HEK293 (cell line): ENCODE results near the gene ARGLU1.

ENCODE experiments used
- CTCF ChIA-PET: fragments of 350-600 bp; formaldehyde crosslinking; extraction: SDS; loops from one replicate; lab custom pipeline; 2021; ENCODE audit warnings: antibody characterized with exemption; lab: Yijun Ruan, JAX
- POLR2A ChIA-PET: fragments of 300-600 bp; formaldehyde crosslinking; extraction: SDS; loops from one replicate; lab custom pipeline; 2020; ENCODE audit warnings: antibody characterized with exemption, inconsistent platforms; lab: Yijun Ruan, JAX
- H3K27ac ChIP-seq: fragments of 200-500 bp; sonication (Bioruptor generic); 2 replicates; pipeline ENCODE4 v1.5.1; 2014; ENCODE audit warnings: low read depth, low read length, control low read depth, inconsistent platforms; ENCODE audit errors: extremely low read depth
- H3K36me3 ChIP-seq, 2 experiments: fragments of 200-500 bp in 1 of 2; sonication (Bioruptor generic) in 1 of 2; 1 replicate in 1 of 2; 2 replicates in 1 of 2; pipeline ENCODE4 v1.5.1; 2014 to 2017; ENCODE audit warnings: inconsistent platforms in 2 of 2, low read length in 2 of 2; ENCODE audit not compliant: control insufficient read depth in 2 of 2, insufficient read depth in 1 of 2
- H3K4me1 ChIP-seq: fragments of 200-500 bp; sonication (Bioruptor generic); 2 replicates; pipeline ENCODE4 v1.5.1; 2014; ENCODE audit warnings: mild to moderate bottlenecking, low read length, inconsistent platforms; ENCODE audit not compliant: control insufficient read depth, insufficient read depth
- H3K4me3 ChIP-seq: 2 replicates; pipeline ENCODE4 v1.5.1; 2011; ENCODE audit warnings: low read depth, mild to moderate bottlenecking, control low read depth, low read length, moderate library complexity
- H3K9me3 ChIP-seq: fragments of 200-500 bp; sonication (Bioruptor generic); 2 replicates; pipeline ENCODE4 v1.5.1; 2014; ENCODE audit warnings: low read depth, low read length, inconsistent platforms; ENCODE audit not compliant: control insufficient read depth, insufficient read depth
- SP2 ChIP-seq: fragments of 450-650 bp; formaldehyde crosslinking; IDR thresholded peaks from 2 replicates; pipeline ENCODE4 v1.5.1; 2016; ENCODE audit warnings: missing biosample characterization, missing genetic modification characterization
- ZBTB8A ChIP-seq: fragments of 450-650 bp; formaldehyde crosslinking; IDR thresholded peaks from 2 replicates; pipeline ENCODE4 v1.5.1; 2016; ENCODE audit warnings: missing biosample characterization, missing genetic modification characterization
- ZFHX2 ChIP-seq: fragments of 450-650 bp; formaldehyde crosslinking; conservative IDR thresholded peaks from 2 replicates; pipeline ENCODE4 v1.5.1; 2016; ENCODE audit warnings: missing biosample characterization, missing genetic modification characterization
- ZNF48 ChIP-seq: fragments of 450-650 bp; formaldehyde crosslinking; IDR thresholded peaks from 2 replicates; pipeline ENCODE4 v1.5.1; 2016; ENCODE audit warnings: missing biosample characterization, missing genetic modification characterization
- ZNF514 ChIP-seq: fragments of 450-650 bp; formaldehyde crosslinking; IDR thresholded peaks from 2 replicates; pipeline ENCODE4 v1.5.1; 2016; ENCODE audit warnings: missing biosample characterization, missing genetic modification characterization
- ZNF664 ChIP-seq: fragments of 450-650 bp; formaldehyde crosslinking; IDR thresholded peaks from 2 replicates; pipeline ENCODE4 v1.5.1; 2016; ENCODE audit warnings: missing biosample characterization, missing genetic modification characterization
- TF ChIP-seq, protein P1 (sequence below): fragments of 450-650 bp; formaldehyde crosslinking; IDR thresholded peaks from 2 replicates; pipeline ENCODE4 v1.5.1; 2016; ENCODE audit warnings: missing biosample characterization, missing genetic modification characterization
- TF ChIP-seq, protein P2 (sequence below): fragments of 450-650 bp; formaldehyde crosslinking; IDR thresholded peaks from 2 replicates; pipeline ENCODE4 v1.5.1; 2016; ENCODE audit warnings: missing biosample characterization, missing genetic modification characterization
- TF ChIP-seq, protein P3 (sequence below): fragments of 450-650 bp; formaldehyde crosslinking; IDR thresholded peaks from 2 replicates; pipeline ENCODE4 v1.5.1; 2016; ENCODE audit warnings: missing biosample characterization, missing genetic modification characterization
- TF ChIP-seq, protein P4 (sequence below): fragments of 450-650 bp; formaldehyde crosslinking; IDR thresholded peaks from 2 replicates; pipeline ENCODE4 v1.5.1; 2016; ENCODE audit warnings: missing biosample characterization, missing genetic modification characterization
- TF ChIP-seq, protein P5 (sequence below): fragments of 450-650 bp; formaldehyde crosslinking; conservative IDR thresholded peaks from 2 replicates; pipeline ENCODE4 v1.5.1; 2016; ENCODE audit warnings: low read depth, missing biosample characterization, missing genetic modification characterization
- TF ChIP-seq, protein P6 (sequence below): fragments of 450-650 bp; formaldehyde crosslinking; IDR thresholded peaks from 2 replicates; pipeline ENCODE4 v1.5.1; 2016; ENCODE audit warnings: missing biosample characterization, missing genetic modification characterization

Gene ARGLU1

DNA sequence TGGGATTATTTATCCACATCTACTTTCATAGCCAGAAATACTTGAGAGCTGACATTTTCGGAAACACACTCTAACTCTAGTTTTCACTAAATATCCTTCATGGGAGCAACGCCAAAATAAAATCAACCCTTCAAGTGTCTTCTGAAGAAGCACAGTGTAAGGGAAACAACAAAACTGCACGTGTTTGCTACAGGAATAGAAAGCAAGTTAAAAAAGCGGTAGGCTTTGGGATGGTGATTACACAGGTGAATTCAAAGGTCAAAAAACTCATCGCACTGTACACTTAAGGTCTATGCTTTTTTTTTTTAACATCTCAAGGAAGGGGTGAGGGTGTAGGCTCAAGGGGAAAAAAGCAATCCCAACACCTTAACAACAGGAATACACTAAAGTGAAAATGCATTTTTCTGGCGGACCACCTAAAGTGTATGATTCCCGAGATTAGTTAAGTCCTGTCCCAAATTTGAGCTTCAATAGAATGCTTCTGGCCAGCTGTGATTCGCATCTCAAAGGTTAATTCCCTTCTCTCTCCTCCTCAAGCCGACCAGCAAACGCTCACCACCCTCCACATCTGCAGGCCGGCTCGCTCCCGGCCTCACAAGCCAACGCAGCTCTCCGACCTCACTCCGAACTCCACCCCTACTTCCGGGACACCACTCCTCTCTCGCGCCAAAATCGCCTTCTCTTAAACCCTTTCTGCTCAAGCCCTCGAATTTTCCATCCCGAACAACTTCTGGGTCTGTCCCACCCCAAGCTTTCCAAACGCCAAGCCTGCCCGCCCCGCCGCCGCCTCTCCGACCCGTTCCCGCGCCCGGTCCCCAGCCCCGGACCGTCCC is 1.1 kb downstream of the ARGLU1 start:
- CTCF ChIA-PET = interaction anchor here (0.8 to 1.2 kb wide), 2 partner anchors 30 to 54 kb away, joined by 3 to 5 read pairs; no protein-coding TSS in a partner anchor
- peak overlapping the region; percentile 98 for H3K4me3 ChIP-seq

DNA sequence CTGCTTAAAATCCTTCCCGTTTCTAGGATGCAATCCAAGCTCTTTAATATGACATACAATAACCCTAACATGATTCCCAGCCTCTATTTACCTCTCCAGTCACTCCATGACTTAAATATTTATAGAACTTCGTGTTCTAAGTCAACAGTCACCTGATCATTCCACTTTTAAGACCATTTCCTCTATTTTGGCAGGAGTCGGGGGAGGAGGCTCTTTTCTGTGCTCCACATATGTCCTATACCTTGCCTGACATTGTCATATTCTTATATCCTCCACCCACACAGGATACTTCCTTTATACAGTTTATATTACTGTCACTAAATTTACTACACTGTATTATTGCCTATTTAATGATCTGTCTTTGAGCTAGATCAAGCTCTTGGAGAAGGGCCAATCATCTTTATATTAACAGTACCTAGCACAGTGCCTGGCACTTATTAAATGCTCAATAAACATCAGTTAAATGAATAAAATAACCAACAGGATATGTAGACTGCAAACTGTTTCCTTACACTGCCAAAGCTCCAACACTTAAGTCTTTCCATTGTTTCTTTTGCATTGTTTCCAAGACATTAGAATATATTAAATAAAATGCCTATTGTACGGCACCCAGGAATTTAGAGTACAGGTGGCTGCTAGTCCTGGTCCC is 2.7 kb downstream of the ARGLU1 start:
- POLR2A ChIA-PET = interaction anchor here (1.4 kb wide), 1 partner anchor 30 kb away, joined by 5 read pairs; the partner anchor contains the start of gene EFNB2
- no peaks in the 10 kb centered on the region for H3K9me3 ChIP-seq
- CTCF ChIA-PET = interaction anchor here (0.6 to 0.9 kb wide), 2 partner anchors 55 to 250 kb away, joined by 3 read pairs; no protein-coding TSS in a partner anchor
- no peaks in the 10 kb centered on the region for H3K36me3 ChIP-seq
- TF ChIP-seq, protein P1, sequence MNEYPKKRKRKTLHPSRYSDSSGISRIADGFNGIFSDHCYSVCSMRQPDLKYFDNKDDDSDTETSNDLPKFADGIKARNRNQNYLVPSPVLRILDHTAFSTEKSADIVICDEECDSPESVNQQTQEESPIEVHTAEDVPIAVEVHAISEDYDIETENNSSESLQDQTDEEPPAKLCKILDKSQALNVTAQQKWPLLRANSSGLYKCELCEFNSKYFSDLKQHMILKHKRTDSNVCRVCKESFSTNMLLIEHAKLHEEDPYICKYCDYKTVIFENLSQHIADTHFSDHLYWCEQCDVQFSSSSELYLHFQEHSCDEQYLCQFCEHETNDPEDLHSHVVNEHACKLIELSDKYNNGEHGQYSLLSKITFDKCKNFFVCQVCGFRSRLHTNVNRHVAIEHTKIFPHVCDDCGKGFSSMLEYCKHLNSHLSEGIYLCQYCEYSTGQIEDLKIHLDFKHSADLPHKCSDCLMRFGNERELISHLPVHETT (tag by site-specific recombination) = no peak
- TF ChIP-seq, protein P2, sequence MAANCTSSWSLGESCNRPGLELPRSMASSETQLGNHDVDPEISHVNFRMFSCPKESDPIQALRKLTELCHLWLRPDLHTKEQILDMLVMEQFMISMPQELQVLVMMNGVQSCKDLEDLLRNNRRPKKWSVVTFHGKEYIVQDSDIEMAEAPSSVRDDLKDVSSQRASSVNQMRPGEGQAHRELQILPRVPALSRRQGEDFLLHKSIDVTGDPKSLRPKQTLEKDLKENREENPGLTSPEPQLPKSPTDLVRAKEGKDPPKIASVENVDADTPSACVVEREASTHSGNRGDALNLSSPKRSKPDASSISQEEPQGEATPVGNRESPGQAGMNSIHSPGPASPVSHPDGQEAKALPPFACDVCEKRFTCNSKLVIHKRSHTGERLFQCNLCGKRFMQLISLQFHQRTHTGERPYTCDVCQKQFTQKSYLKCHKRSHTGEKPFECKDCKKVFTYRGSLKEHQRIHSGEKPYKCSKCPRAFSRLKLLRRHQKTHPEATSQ (tag by site-specific recombination) = no peak
- TF ChIP-seq ZNF664 (tag by site-specific recombination) (peak; percentile 92), ZBTB8A (no peak), ZFHX2 (tag by site-specific recombination) (no peak), ZNF48 (tag by site-specific recombination) (no peak)
- TF ChIP-seq, protein P3, sequence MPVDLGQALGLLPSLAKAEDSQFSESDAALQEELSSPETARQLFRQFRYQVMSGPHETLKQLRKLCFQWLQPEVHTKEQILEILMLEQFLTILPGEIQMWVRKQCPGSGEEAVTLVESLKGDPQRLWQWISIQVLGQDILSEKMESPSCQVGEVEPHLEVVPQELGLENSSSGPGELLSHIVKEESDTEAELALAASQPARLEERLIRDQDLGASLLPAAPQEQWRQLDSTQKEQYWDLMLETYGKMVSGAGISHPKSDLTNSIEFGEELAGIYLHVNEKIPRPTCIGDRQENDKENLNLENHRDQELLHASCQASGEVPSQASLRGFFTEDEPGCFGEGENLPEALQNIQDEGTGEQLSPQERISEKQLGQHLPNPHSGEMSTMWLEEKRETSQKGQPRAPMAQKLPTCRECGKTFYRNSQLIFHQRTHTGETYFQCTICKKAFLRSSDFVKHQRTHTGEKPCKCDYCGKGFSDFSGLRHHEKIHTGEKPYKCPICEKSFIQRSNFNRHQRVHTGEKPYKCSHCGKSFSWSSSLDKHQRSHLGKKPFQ (tag by site-specific recombination) = no peak
- TF ChIP-seq, protein P4, sequence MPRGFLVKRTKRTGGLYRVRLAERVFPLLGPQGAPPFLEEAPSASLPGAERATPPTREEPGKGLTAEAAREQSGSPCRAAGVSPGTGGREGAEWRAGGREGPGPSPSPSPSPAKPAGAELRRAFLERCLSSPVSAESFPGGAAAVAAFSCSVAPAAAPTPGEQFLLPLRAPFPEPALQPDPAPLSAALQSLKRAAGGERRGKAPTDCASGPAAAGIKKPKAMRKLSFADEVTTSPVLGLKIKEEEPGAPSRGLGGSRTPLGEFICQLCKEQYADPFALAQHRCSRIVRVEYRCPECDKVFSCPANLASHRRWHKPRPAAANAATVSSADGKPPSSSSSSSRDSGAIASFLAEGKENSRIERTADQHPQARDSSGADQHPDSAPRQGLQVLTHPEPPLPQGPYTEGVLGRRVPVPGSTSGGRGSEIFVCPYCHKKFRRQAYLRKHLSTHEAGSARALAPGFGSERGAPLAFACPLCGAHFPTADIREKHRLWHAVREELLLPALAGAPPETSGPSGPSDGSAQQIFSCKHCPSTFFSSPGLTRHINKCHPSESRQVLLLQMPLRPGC (tag by site-specific recombination) = no peak
- TF ChIP-seq, all 188 proteins: peak for 1
- Histone ChIP-seq H3K4me1 (peaks cover 21% of the 10 kb centered on the region), H3K4me3 (peak overlapping the region; percentile 11; the same call in 1 of the 2 replicates), H3K27ac (no peak overlapping the region)

More for the DNA sequence above, 1.1 kb downstream of the ARGLU1 start:
- Histone ChIP-seq H3K9me3 (no peaks in the 10 kb centered on the region), H3K4me1 (peaks cover 19% of the 10 kb centered on the region), H3K36me3 (no peaks in the 10 kb centered on the region), H3K27ac (peak overlapping the region; percentile 92)
- no peak for TF ChIP-seq ZNF514
- TF ChIP-seq, protein P5, sequence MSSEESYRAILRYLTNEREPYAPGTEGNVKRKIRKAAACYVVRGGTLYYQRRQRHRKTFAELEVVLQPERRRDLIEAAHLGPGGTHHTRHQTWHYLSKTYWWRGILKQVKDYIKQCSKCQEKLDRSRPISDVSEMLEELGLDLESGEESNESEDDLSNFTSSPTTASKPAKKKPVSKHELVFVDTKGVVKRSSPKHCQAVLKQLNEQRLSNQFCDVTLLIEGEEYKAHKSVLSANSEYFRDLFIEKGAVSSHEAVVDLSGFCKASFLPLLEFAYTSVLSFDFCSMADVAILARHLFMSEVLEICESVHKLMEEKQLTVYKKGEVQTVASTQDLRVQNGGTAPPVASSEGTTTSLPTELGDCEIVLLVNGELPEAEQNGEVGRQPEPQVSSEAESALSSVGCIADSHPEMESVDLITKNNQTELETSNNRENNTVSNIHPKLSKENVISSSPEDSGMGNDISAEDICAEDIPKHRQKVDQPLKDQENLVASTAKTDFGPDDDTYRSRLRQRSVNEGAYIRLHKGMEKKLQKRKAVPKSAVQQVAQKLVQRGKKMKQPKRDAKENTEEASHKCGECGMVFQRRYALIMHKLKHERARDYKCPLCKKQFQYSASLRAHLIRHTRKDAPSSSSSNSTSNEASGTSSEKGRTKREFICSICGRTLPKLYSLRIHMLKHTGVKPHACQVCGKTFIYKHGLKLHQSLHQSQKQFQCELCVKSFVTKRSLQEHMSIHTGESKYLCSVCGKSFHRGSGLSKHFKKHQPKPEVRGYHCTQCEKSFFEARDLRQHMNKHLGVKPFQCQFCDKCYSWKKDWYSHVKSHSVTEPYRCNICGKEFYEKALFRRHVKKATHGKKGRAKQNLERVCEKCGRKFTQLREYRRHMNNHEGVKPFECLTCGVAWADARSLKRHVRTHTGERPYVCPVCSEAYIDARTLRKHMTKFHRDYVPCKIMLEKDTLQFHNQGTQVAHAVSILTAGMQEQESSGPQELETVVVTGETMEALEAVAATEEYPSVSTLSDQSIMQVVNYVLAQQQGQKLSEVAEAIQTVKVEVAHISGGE = 0 out of 2 replicates have a peak, but pooled peaks have one; percentile 11
- TF ChIP-seq, protein P6, sequence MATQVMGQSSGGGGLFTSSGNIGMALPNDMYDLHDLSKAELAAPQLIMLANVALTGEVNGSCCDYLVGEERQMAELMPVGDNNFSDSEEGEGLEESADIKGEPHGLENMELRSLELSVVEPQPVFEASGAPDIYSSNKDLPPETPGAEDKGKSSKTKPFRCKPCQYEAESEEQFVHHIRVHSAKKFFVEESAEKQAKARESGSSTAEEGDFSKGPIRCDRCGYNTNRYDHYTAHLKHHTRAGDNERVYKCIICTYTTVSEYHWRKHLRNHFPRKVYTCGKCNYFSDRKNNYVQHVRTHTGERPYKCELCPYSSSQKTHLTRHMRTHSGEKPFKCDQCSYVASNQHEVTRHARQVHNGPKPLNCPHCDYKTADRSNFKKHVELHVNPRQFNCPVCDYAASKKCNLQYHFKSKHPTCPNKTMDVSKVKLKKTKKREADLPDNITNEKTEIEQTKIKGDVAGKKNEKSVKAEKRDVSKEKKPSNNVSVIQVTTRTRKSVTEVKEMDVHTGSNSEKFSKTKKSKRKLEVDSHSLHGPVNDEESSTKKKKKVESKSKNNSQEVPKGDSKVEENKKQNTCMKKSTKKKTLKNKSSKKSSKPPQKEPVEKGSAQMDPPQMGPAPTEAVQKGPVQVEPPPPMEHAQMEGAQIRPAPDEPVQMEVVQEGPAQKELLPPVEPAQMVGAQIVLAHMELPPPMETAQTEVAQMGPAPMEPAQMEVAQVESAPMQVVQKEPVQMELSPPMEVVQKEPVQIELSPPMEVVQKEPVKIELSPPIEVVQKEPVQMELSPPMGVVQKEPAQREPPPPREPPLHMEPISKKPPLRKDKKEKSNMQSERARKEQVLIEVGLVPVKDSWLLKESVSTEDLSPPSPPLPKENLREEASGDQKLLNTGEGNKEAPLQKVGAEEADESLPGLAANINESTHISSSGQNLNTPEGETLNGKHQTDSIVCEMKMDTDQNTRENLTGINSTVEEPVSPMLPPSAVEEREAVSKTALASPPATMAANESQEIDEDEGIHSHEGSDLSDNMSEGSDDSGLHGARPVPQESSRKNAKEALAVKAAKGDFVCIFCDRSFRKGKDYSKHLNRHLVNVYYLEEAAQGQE (tag by site-specific recombination) = peak; percentile 14; the same call in 1 of the 2 replicates
- peak; percentile 24; the same call in 1 of the 2 replicates for TF ChIP-seq SP2 (tag by site-specific recombination)
- TF ChIP-seq, all 188 proteins: peak for 3
- POLR2A ChIA-PET = interaction anchor here (1.2 to 1.9 kb wide), 4 partner anchors 30 to 34 kb away, joined by 5 to 9 read pairs (median 6); partner anchors contain the start of gene EFNB2
